PC-9 (cell line): Measurements from ENCODE around the gene SRSF4. TPM values are rescaled to one million over a fixed set of nuclear protein-coding genes. Genes with fewer than 3 reads are reported as not detected.

Source experiments
- BruUV-seq: library from RNA; stranded (reverse); fragments of 400-500 nt; replicated peaks from 2 replicates; lab custom pipeline; 2021; lab: Mats Ljungman, UMichigan
- CTCF ChIA-PET: fragments of 300-600 bp; sonication (Branson Sonifier 250); formaldehyde crosslinking; loops from one replicate; lab custom pipeline; 2022; ENCODE audit warnings: antibody characterized with exemption; lab: Charles Lee
- POLR2A ChIA-PET: fragments of 300-600 bp; sonication (Branson Sonifier 250); formaldehyde crosslinking; loops from one replicate; lab custom pipeline; 2022; ENCODE audit warnings: antibody characterized with exemption; ENCODE audit not compliant: unreplicated experiment; lab: Charles Lee
- DNase-seq, 2 experiments: peaks; one replicate each; pipeline versions ENCODE4 v3.0.0 to v3.0.0-alpha.2; 2015 to 2022; ENCODE audit warnings: mixed read lengths in 1 of 2
- H2AFZ ChIP-seq: fragments of 200-600 bp; sonication (generic); 2 replicates; pipeline ENCODE4 v1.8.1; 2017; ENCODE audit warnings: antibody characterized with exemption
- H3F3A ChIP-seq: fragments of 200-600 bp; sonication (generic); 2 replicates; pipeline ENCODE4 v1.8.1; 2017; ENCODE audit warnings: antibody characterized with exemption, mild to moderate bottlenecking, low read depth; ENCODE audit not compliant: insufficient read depth
- H3K27ac ChIP-seq: fragments of 200-600 bp; sonication (generic); 2 replicates; pipeline ENCODE4 v1.6.1; 2016; ENCODE audit warnings: mixed run types
- H3K27me3 ChIP-seq: fragments of 200-600 bp; sonication (generic); 2 replicates; pipeline ENCODE4 v1.6.1; 2016; ENCODE audit warnings: low read depth, mixed run types; ENCODE audit not compliant: insufficient read depth
- H3K36me3 ChIP-seq: fragments of 200-600 bp; sonication (generic); 2 replicates; pipeline ENCODE4 v1.6.1; 2016; ENCODE audit warnings: low read depth, mixed run types
- H3K4me1 ChIP-seq: fragments of 200-600 bp; sonication (generic); replicated peaks from 2 replicates; pipeline ENCODE4 v1.6.1; 2016; ENCODE audit warnings: mixed run types; ENCODE audit not compliant: insufficient read depth
- H3K4me2 ChIP-seq: fragments of 200-600 bp; sonication (generic); 2 replicates; pipeline ENCODE4 v1.6.1; 2017; ENCODE audit warnings: mixed run types
- H3K4me3 ChIP-seq: fragments of 200-600 bp; sonication (generic); 2 replicates; pipeline ENCODE4 v1.6.1; 2016; ENCODE audit warnings: mixed run types
- H3K79me2 ChIP-seq: fragments of 200-600 bp; sonication (generic); 2 replicates; pipeline ENCODE4 v1.6.1; 2017; ENCODE audit warnings: low read depth, mixed run types
- H3K9me2 ChIP-seq: fragments of 200-600 bp; sonication (generic); 2 replicates; pipeline ENCODE4 v1.8.1; 2017; ENCODE audit warnings: mild to moderate bottlenecking; ENCODE audit not compliant: insufficient read depth
- H3K9me3 ChIP-seq: fragments of 200-600 bp; sonication (generic); 2 replicates; pipeline ENCODE4 v1.8.1; 2016; ENCODE audit warnings: low read depth; ENCODE audit not compliant: insufficient read depth
- H4K20me1 ChIP-seq: fragments of 200-600 bp; sonication (generic); 2 replicates; pipeline ENCODE4 v1.8.1; 2017; ENCODE audit not compliant: insufficient read depth
- EZH2 ChIP-seq: fragments of 200-600 bp; sonication (generic); IDR thresholded peaks from 2 replicates; pipeline ENCODE4 v1.8.0; 2017; ENCODE audit warnings: antibody characterized with exemption, low read depth
- intact Hi-C: fragments of 100-400 bp; cut with micrococcal nuclease; formaldehyde crosslinking; loops from one replicate; pipeline ENCODE4 v1.10.0; 2022; ENCODE audit not compliant: unreplicated experiment
- total RNA-seq: library from RNA; stranded (reverse); gene quantifications from 2 replicates; pipeline ENCODE4 v1.2.3, GENCODE V29; 2021
- TF ChIP-seq, protein P1 (sequence below): fragments of 200-600 bp; sonication (generic); conservative IDR thresholded peaks from 2 replicates; pipeline ENCODE4 v1.6.1; 2017; ENCODE audit warnings: mixed run types, antibody characterized with exemption, mild to moderate bottlenecking, moderate library complexity

The SRSF4 gene
- total RNA-seq, 1 experiment from 2014 or later: 87.6 TPM

DNA sequence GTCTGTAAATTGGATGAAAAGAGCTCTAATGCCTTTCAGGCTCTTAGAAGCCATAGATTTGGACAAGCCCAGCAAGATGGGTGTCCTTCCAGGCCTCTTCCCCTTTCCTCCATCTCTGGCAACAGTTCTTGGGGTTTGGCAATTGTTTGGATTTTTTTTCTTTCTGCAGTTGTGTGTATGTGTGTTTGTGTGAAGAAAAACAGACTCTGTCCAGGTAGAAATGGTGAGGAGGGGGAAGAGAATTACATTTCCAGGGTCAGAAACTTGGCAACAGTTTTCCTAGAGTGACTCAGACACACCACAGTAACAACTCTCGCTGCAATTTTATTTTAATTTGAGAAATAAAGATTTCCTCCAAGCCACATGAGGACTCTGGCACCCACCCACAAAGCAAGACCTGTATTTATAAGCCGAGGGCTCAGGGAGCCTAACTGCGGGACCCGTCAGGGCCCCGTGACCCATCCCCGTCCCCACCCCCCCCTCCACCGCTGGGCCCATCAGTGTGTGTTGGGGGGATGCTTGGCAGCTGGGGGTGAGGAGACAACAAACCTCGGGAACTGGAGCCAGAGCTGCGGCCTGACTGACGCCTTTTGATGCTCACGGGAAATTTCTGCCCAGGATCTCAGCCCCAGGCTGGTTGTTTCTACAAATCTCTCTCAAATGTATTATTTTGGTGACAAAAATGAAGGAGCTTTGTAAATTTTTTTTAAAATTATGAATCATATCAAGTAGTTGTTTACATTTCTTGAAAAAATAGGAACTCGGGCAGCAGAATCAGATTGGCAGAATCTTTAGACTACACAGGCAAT lies 62.4 kb downstream of the SRSF4 start:
- no peak overlapping the region for H2AFZ ChIP-seq
- no peaks in the 10 kb centered on the region for H3F3A ChIP-seq
- no peaks in the 10 kb centered on the region for H3K9me3 ChIP-seq
- no peak overlapping the region for H3K4me3 ChIP-seq
- TF ChIP-seq, protein P1, sequence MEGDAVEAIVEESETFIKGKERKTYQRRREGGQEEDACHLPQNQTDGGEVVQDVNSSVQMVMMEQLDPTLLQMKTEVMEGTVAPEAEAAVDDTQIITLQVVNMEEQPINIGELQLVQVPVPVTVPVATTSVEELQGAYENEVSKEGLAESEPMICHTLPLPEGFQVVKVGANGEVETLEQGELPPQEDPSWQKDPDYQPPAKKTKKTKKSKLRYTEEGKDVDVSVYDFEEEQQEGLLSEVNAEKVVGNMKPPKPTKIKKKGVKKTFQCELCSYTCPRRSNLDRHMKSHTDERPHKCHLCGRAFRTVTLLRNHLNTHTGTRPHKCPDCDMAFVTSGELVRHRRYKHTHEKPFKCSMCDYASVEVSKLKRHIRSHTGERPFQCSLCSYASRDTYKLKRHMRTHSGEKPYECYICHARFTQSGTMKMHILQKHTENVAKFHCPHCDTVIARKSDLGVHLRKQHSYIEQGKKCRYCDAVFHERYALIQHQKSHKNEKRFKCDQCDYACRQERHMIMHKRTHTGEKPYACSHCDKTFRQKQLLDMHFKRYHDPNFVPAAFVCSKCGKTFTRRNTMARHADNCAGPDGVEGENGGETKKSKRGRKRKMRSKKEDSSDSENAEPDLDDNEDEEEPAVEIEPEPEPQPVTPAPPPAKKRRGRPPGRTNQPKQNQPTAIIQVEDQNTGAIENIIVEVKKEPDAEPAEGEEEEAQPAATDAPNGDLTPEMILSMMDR: no peak
- TF ChIP-seq EZH2: no peak
- H3K4me2 ChIP-seq: no peak overlapping the region
- no peak for DNase-seq
- H3K27ac ChIP-seq: no peak overlapping the region
- H3K27me3 ChIP-seq: no peaks in the 10 kb centered on the region
- no peaks in the 10 kb centered on the region for H3K9me2 ChIP-seq
- no peaks in the 10 kb centered on the region for H4K20me1 ChIP-seq
- H3K79me2 ChIP-seq: no peaks in the 10 kb centered on the region
- intact Hi-C loops: no loop called here
- ChIA-PET CTCF (interaction anchor here (0.5 kb wide), 1 partner anchor 83 kb away, joined by 3 read pairs; no protein-coding TSS in a partner anchor), POLR2A (no interaction called here)
- no TSS peak for BruUV-seq
- no peaks in the 10 kb centered on the region for H3K4me1 ChIP-seq
- no peaks in the 10 kb centered on the region for H3K36me3 ChIP-seq

DNA sequence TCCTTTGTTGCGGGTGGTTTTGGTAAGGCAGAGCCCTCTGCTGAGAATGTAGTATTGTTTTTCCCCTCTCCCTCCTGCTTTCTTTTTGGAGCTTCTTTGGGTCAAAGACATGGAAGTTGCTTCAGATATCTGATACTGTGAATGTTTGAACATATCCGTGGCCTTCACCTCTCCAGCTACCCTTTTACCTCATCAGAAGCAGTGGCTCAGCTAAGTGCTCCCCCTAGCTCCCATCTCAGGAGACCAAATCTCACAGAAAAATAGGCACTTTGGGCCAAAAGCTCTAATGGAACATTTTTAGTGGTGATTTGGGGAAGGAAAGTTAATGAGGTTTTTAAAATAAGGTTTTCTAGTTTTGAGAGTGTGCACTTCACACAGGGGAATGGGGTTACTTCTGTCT lies 64.3 kb downstream of the SRSF4 start:
- CTCF ChIA-PET: interaction anchor here (0.5 kb wide), 2 partner anchors 12 to 43 kb away, joined by 4 to 8 read pairs; no protein-coding TSS in a partner anchor
- Histone ChIP-seq H3K27ac (no peak overlapping the region), H3K9me2 (no peaks in the 10 kb centered on the region), H3K27me3 (no peaks in the 10 kb centered on the region), H3K4me1 (no peaks in the 10 kb centered on the region), H3K4me3 (no peak overlapping the region), H3F3A (no peaks in the 10 kb centered on the region), H3K79me2 (no peaks in the 10 kb centered on the region), H3K9me3 (no peaks in the 10 kb centered on the region), H2AFZ (no peak overlapping the region), H3K36me3 (no peaks in the 10 kb centered on the region), H4K20me1 (no peaks in the 10 kb centered on the region), H3K4me2 (no peak overlapping the region)
- intact Hi-C loops: no loop called here
- no peak for DNase-seq
- TF ChIP-seq, protein P1: no peak
- no TSS peak for BruUV-seq
- POLR2A ChIA-PET: interaction anchor here (0.6 kb wide), 1 partner anchor 339 kb away, joined by 3 read pairs; no protein-coding TSS in a partner anchor

DNA sequence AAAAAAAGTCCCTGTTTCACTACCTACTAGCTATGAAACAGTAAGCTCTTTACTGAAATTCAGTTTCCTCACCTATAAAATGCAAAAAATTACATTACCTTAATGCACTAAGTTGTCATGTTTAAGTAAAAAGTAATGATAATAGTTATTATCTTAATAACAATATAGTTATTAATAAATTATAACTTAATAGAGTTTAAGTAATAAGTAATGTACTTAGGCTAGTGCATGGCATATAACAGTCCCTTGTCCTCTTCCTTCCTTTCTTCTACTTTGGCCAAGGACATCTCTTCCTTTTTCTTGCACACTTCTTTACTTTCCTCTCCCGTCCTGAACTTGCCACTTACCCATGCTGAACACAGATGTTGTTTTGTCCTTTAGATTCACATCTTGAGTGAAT lies 67.0 kb downstream of the SRSF4 start:
- ChIA-PET POLR2A (no interaction called here), CTCF (no interaction called here)
- Histone ChIP-seq H3K9me3 (no peaks in the 10 kb centered on the region), H3K27ac (no peak overlapping the region), H3K79me2 (no peaks in the 10 kb centered on the region), H3F3A (no peaks in the 10 kb centered on the region), H3K4me1 (no peaks in the 10 kb centered on the region), H2AFZ (no peak overlapping the region), H3K4me2 (no peak overlapping the region), H4K20me1 (no peaks in the 10 kb centered on the region), H3K36me3 (no peaks in the 10 kb centered on the region), H3K4me3 (no peak overlapping the region), H3K9me2 (no peaks in the 10 kb centered on the region), H3K27me3 (no peaks in the 10 kb centered on the region)
- DNase-seq: no peak
- TF ChIP-seq, protein P1: no peak
- TF ChIP-seq EZH2: no peak
- intact Hi-C loops: no loop called here
- no TSS peak for BruUV-seq
